HTR-8/SVneo (cell line): ENCODE data around the gene GFPT2.
A peak's percentile ranks its signal among the peaks of the same experiment; 100 is the strongest.

Experiments used
- DNase-seq: peaks from one replicate; pipeline ENCODE4 v3.0.0; 2011; ENCODE audit warnings: low spot score, mixed read lengths; ENCODE audit not compliant: insufficient read length
- FAIRE-seq: peaks from 2 replicates; lab custom pipeline; 2011; peaks lifted over from hg19 to GRCh38; lab: Jason Lieb, UNC

GFPT2 gene

GRCh38 chr5:180353048-180353979, at the start of gene GFPT2:
Gene GFPT2, minus strand, starts transcription at chr5:180353336. Its CDS starts 119 bp downstream, at chr5:180353217.
- FAIRE-seq (peak; percentile 13), DNase-seq (peak; percentile 92)

- FAIRE-seq (no peak), DNase-seq (no peak)
Observed at GRCh38 chr5:180402716-180403115, 49.6 kb upstream of the GFPT2 start.

- DNase-seq, result no peak
- FAIRE-seq, result no peak
Observed at GRCh38 chr5:180401229-180401907, 48.2 kb upstream of the GFPT2 start.

DNA sequence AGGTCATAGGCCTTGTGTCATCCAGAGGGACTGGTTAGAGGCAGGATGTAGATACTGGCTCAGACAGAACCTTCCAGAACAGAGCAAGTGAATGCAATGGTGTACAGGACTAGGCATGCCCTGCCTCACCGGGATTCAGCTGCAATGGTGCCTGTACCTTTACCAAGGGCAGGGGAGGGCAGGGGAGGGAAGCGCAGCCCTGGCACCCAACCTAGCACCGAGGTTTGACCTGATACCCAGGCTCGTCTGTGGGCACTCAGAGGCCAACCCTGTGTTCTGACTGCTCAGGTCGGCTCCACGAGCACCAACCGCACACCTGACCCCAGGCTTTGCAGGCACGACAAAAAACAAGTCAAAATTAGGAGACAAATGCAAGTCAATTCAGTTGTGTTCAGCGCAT, 47.3 kb upstream of the GFPT2 start:
- FAIRE-seq (no peak), DNase-seq (no peak)

GRCh38 chr5:180399401-180400215, 46.5 kb upstream of the GFPT2 start:
- no peak for FAIRE-seq

GRCh38 chr5:180396926-180397325, 43.8 kb upstream of the GFPT2 start:
- FAIRE-seq, result no peak
- DNase-seq, result no peak

More at GRCh38 chr5:180399401-180400215, 46.5 kb upstream of the GFPT2 start:
- DNase-seq, result no peak

DNA sequence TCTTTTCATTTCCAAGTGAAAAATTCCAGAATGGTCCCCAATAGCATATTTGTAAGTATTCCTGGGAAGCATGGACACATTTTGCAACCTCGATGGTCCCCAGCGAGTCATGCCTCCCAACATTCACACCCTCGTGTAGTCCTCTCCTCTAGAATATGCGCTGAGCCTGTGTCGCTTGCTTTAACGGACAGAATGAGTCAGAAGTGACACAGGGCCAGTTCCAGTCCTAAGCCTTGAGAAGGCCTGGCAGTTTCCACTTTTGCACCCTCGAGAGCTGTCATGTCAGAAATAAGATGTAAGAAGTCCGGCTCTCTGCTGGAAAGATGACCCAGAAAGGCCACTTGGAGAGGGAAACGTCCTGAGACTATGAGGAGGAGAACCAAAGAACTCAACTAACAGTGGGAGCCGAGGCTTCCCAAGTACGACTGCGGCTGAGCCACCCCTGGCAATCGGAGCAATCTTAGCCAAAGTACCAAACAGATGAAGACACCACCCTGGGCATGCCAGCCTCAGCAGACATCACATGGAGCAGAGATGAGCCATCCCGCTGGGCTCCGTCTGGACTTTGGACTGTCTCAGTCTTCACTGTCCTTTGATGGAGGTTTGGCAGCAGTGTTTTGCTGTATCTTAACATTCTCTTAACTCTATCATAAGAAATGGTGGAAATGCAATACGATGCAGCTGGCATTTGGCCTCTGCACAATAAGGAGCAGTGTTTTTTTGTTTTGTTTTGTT, 42.6 kb upstream of the GFPT2 start:
- DNase-seq (no peak), FAIRE-seq (no peak)

GRCh38 chr5:180394031-180394636, 41.0 kb upstream of the GFPT2 start:
- DNase-seq, result no peak
- no peak for FAIRE-seq

GRCh38 chr5:180391276-180391675, 38.1 kb upstream of the GFPT2 start:
- DNase-seq (no peak), FAIRE-seq (no peak)

- no peak for DNase-seq
- no peak for FAIRE-seq
Observed at GRCh38 chr5:180390441-180391190, 37.5 kb upstream of the GFPT2 start.

- DNase-seq (no peak), FAIRE-seq (no peak)
Observed at GRCh38 chr5:180389252-180390101, 36.3 kb upstream of the GFPT2 start.

GRCh38 chr5:180387798-180388197, 34.7 kb upstream of the GFPT2 start:
- no peak for DNase-seq
- FAIRE-seq, result no peak

- FAIRE-seq, result no peak
- no peak for DNase-seq
Observed at GRCh38 chr5:180382926-180383325, 29.8 kb upstream of the GFPT2 start.

DNA sequence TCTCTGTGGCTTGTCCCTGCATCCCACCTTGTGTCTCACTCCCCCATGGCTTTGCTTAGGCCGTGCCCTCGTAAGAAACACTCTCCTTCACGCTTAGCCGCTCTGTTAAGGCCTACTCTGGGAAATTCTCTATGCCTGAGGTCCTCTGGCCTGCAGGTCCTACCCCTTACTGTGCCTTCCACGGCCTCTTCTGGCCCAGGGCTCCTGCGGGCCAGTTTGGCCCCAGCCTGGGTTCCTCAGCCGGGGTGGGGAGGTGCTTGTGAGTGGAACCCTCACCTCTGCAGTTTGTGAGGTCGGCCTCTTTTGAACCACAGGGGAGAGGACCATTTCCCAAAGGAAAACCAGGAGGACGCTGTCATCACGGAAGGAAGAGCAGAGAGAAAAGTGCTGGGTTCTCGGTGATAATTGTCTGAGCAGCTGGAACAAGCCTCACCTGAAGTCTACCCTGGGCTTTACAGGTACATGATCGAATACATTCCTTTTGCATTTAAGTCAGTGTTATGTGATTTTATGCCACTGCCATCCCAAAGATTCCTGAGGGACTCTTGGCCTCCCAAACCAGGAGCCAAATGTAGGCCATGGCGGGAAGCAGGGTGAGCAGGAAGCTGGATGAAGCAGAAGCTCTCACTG, 28.8 kb upstream of the GFPT2 start:
- DNase-seq (no peak), FAIRE-seq (no peak)

GRCh38 chr5:180381428-180381827, 28.3 kb upstream of the GFPT2 start:
- DNase-seq, result no peak
- no peak for FAIRE-seq

GRCh38 chr5:180380856-180381255, 27.7 kb upstream of the GFPT2 start:
- FAIRE-seq, result no peak
- no peak for DNase-seq

- no peak for DNase-seq
- no peak for FAIRE-seq
Observed at GRCh38 chr5:180380441-180380840, 27.3 kb upstream of the GFPT2 start.
